HG02970 (cell line): ENCODE measurements around the gene CUEDC1.

ENCODE experiments used
- ATAC-seq: cut with Tn5 transposase; IDR thresholded peaks from one replicate; pipeline ENCODE4 v1.9.1; 2021; ENCODE audit warnings: mild to moderate bottlenecking, moderate library complexity, moderate number of reproducible peaks; ENCODE audit not compliant: unreplicated experiment, low FRiP score

The CUEDC1 gene

DNA sequence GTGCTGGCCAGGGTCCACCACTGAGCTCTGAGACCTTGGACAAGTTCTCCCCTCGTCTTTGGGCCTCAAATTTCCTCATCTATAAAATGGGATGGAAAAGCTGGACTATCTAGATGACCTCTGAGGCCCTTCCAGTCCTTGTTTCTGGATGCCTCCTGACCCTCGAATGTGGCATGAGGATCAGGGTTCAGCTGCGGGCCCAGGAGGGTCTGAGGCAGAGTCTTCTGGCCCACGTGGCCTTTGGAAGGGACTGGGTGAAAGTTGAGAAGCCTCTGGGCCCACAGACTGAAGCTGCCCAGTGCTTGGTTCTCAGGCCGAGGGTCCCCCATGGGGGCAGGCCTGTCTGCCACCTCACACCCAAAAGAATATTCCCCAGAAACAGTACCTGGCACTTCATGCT is 88.5 kb downstream of the CUEDC1 start:
- no peak for ATAC-seq

DNA sequence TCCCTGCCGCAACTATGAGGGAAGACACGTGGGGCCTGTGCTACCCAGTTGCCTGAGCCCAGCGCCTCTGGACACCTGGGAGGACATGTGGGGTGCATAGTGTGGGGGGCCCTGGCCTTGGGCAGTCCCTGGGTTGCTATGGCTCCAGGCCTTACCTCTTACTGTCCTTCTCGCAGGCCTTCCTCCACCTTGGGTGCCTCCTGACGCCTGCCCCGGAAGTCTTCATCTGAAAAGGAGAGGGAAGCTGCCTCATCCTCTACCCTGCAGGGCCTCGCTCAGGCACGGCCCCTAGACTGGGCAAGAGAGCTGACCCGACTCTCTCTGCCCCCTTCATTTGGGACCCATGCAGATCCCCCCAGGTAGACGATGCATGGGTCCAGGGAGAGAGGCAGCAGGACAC is 88.9 kb downstream of the CUEDC1 start:
- ATAC-seq: no peak

DNA sequence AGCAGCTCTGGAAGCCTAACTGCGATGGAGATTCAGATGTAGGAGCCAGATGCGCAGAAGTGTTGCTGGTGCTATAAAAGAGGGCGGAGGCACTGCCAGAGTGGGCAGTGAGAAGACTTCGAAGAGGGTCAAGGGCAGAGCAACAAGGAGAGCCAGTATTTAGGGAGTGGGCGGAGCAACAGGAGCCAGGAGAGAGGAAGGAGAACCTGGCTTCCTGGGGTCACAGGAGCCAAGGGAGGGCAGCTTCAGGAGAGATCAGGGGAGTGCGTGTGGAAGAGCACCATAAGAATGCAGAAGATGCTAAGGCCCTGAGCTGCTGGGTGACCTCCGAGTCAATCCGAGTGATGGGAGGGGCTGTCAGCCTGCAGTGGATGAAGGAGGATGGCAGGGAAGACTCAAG is 90.9 kb downstream of the CUEDC1 start:
- ATAC-seq: no peak

DNA sequence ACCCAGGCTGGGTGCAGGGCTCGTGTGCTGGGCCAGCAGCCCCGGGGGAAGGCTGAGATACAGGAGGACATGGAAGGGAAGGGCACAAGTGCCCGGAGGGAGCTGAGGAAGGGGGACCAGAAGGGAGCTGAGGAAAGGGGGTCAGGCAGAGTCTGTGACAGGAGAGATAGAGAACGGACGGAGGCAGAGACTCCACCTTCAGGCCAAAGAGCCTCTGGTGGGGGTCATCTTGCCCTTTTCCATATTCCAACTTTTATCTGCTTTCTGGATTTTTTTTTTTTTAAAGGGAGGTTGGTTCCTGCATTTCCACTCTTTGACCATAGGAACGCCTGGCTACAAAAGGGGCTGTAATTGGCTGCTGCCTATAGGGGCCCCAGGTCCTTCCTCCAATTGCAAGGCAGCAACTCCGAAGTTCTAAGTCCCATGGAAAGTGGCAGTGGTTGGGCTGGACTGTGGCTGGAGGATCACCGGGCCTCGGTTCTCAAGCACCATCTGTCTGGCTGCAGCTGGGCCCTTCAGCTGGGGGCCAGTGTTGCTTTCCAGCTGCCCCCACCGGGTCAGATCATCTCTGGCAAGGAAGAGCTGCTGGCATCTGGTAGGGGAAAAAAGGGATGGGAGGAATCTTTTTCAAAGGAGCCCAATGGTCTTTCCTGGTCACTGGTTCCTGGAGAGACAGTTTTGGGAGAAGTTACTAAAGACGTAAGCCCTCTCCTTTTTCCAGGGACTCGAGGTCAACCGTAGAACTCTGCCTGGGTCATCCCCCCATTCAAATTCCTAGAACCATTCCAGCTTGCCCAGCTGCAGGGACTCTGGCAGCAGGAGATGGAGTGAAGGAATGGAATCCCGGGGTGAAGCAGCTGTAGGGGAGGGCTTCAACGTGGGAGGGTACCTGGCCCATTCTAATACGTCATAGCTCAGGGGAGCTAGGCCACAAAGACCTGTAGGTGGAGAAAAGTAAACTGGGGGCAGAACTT is 92.2 kb downstream of the CUEDC1 start:
- ATAC-seq: no peak

DNA sequence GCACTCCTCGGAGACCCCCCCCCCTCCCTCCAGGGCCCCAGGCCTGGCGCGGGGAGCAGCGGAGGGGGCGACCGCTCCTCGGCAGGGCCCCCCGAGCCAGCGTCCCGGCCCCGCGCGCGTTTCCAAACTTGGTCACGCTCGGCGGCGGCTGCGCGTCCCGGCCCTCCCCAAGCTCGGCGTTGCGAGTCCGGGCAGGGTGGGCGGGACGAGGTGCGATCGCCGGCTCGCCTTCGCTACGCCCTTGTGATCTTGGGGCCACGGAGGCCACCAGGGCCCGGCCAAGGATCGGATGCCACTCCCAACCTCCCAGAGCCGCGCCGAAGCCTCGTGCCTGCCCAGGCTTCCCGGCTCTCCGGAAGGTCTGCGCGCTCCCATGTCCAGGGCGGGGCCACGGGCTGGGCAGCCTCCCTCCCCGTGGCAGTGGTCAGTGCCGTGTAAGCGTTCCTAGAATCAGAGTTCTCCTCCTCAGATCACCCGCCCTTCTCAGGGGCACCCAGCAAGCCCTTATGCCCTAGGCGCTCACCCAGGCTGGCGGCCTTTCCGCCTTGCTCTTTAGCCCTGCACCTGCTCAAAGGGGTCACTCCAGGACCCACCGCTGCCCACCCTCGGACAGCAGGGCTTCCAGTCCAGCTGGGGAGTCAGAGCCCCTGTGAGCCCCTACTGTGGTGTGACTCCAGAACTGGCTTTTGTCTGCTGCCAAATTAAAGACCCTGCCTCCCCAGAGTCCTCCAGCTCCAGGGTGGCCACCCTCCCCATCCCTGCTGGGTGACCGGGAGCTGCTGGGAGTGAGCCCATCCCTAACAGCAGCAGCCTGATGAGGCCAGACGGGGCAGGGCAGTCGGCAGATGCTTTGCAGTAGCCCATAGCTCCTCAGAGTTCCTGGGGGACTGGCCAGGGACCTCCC is 93.2 kb downstream of the CUEDC1 start:
- ATAC-seq: no peak

DNA sequence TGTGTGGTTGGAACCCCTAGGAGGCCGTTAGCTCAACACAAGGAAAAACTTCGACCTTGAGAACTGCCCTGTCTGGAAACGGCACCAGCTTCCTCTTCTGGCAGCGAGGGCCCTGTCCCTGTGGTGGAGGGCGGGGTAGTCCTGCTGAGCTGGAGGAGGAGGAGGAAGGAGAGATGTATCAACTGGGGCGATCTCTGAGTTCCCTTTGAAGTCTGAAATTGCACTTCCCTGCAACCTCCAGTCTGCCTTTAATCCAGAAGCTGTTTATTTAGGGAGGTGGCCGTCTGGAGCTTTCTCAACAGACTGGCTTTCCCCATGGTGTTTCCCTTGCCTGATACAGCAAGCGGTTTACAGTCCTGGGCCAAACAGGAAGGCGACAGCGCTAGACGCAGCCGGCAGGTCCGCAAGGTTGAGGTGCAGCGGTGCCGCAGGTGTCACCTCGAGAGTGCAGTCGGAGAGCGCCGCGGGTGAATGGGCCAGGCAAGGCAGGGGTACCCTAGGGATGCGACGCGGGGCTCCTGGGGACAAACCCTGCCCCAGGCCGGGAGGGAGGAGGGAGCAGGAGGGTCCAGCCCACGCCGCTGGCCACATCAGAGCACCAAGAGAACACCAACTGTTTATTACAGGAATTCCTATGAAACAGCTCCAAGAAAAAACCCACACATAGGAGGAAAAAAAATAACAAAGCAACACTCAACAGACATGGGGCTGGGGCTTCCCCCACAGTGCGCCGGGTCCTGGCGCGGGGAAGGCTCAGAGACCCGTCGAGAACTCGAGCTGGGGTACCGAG is 94.0 kb downstream of the CUEDC1 start:
- no peak for ATAC-seq

DNA sequence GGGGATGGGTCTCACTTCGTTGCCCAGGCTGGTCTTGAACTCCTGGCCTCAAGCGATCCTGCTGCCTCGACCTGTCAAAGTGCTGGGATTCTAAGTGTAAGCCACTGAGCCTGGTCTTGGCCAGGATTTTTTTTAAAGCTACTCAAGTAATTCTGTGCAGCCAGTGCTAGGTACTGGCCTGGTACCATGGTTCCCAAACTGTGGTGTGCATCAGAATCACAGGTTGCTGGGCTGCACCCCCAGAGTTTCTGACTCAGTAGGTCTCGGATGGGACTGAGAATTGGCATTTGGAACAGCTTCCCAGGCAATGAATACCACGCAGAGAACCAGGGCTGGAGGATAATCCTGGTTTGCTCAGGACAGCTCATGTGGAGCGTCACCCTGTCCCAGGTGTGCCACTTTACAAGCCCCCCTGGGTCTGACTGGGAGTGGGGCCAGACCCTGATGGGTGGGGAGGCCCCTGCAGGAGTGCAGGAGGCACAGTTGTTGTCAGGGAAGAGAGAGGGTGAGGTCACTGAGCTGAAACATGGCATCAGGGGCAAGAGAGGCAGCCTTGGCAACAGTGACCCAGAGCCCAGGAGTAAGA is 94.7 kb downstream of the CUEDC1 start:
- ATAC-seq: no peak

DNA sequence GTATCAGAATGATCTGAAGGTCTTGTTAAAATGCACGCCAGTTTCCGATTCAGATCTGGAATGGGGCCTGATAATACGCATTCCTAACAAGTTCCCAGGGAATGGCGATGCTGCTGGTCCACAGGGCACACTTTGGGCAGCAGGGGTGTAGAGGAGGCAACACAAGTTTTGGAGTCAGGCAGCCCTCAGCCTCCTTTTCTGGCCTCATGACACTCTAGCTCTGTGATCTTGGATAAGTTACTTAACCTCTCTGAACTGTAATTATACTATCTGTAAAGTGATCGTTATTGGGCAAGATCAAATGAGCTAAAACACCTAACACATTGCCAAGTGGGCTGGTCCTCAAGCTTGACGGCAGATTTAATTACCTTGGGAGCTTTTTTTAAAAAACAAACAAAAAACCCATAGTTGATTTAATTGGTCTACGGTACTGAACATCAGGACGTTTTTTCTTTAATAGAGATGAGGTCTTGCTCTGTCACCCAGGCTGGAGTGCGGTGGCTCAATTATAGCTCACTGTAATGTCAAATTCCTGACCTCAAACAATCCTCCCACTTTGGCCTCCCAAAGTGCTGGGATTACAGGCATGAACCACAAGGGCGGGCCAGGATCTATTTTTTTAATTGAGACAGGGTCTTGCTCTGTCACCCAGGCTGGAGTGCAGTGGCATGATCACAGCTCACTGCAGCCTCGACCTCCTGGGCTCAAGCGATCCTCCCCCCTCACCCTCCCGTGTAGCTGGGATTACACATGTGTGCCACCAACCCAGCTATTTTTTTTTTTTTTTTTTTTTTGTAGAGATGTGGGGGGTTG is 95.4 kb downstream of the CUEDC1 start:
- ATAC-seq: no peak

DNA sequence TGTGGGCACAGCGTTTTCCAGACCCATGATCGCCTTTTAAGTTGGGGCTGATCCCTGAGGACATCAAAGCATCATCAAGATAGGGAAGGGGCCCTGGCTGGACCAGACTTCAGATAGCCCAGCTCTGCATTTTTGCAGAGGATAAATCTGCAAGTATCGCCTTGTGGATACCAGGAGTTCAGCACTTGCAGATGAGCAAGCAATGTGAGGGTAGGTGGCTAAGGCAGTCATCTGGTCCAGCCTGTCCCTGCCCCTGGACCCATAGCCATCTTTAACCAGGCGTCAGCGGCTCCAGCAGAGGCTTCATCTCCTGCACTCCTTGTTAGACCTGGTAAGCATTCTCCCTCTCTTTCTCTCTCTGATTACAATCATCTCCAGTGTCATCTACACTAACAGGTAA is 96.4 kb downstream of the CUEDC1 start:
- no peak for ATAC-seq

DNA sequence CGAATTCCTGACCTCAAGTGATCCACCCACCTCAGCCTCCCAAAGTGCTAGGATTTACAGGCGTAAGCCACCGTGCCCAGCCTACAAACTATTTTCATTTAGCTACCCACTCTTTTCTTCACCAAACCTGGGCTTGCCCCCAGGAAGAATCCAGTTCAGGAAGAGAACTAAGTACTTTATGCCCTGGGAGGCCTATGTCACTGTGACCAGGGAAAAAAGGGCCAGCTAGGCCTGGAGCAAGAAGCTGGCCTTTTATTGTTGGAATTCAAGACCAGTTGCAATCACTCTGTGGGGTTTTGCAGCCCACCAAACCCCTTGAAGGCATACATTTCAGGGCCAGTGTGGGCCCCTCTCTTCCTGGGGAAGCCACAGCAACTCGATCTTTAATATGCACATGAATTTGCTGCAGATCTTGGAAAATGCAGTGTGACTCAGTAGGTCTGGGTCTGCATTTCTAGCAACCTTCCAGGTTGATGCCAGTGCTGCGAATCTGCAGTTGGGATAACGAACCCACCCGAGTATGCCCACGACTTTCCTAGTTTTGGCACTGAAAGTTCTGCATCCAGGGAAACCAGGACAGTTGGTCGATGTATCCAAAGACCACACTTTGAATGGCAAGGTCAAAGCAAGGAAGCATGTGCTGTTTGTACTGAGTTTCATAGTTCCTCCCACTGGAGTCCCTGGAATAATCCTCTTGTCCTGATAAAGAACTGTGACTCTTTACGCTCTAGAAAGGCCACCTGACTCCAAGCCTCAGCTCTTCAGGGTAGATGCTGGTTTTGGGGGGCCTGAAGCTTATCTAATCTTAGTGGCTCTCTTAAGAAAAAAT is 98.2 kb downstream of the CUEDC1 start:
- no peak for ATAC-seq

DNA sequence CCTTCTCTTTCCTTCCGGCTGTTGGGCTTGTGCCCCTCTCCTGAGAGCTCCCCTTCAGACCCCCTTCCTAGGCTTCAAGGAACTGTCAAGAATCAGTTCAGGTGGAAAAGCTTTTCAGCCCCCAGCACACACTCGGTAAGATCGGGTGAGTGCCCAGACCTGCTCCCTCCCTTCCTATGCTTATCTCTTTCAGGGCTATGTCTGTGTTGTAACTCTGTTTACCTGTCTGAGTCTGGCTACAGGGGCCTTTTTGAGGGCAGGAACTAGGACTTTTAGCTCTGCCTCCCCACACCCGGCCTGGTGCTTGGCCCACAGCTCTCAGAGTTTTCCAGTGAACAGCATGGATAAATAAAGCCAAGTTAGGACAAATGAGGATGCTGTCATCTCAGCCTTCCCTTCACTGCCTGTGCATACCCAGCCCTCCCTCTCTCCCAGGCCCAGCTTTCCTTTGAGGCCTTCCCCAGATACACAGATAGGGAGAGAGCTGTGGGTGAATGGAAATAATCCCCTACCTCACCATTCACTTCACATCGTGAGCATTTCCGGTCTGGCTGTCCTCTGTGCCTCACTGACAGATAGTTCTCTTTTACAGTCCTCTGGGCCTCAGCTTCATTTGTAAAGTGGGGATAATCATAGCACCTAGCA is 99.7 kb downstream of the CUEDC1 start:
- ATAC-seq: no peak

DNA sequence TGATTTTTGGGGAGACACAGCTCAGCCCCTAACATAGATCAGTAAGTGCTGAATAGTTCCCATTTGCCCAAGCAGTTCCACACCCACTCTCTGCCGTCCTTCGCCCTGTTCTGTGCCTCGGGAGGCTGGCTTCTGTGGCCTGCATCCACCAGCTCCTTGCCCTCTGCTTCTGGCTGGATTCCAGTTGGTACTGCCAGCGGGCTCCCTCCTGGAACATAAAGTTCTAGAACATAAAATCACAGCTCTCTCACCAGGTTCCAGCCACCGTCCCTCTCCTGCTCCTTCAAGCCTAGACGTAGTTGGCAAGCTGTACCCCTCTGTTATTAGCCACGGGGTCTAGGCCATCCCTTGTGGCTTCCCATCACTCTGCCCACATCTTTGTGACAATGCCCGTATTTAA is 101.5 kb downstream of the CUEDC1 start:
- ATAC-seq: no peak

DNA sequence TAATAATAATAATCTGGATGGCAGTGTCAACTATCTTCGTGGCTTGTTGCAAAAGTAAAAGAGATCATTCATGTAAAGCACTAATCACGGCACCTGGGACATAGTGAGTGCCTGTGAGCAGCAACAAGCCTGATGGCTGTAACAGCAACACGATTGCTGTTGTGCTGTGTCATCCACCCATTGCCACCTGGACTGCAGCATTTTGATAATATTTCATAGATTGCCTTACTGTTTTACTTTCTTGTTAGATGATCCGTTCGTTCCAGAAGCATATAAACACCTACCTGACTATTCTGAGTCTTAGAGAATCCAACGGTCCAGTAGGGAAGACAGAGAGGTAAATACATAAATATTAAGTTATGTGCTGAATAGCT is 102.3 kb downstream of the CUEDC1 start:
- no peak for ATAC-seq

DNA sequence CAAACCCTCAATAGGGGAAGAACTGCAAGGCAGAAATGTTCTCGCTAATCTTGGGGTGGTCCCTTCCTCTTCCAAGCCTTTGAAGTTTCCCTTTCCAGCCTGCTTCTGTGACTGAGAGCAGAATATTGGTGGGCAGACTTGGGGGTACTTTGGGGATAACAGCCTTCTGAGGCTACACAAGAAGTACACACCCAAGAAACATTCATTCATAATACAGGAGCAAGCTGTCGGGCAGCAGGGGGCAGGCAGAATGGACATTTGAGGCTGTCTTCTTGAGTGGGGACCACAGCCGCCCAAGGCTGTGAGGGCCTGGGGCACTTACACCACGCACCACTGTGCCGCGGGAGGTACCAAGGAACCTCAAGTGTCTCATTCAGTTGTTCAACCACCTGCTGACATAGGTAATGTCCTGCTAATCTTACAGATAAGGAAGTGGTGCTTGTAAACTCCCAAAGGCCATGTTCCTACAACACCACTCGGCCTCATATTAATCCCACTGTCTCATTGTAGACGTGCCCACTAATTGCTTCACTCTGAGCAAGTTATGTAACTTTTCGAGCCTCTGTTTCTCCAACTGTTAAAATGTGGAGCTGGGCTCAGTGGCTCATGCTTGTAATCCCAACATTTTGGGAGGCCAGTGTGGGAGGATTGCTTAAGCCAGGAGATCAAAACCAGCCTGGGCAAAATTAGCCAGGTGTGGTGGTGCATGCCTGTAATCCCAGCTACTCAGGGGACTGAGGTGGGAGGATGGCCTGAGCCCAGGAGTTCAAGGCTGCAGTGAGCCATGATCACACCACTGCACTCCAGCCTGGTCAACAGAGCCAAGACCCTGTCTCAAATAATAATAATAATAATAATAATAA is 102.9 kb downstream of the CUEDC1 start:
- no peak for ATAC-seq

DNA sequence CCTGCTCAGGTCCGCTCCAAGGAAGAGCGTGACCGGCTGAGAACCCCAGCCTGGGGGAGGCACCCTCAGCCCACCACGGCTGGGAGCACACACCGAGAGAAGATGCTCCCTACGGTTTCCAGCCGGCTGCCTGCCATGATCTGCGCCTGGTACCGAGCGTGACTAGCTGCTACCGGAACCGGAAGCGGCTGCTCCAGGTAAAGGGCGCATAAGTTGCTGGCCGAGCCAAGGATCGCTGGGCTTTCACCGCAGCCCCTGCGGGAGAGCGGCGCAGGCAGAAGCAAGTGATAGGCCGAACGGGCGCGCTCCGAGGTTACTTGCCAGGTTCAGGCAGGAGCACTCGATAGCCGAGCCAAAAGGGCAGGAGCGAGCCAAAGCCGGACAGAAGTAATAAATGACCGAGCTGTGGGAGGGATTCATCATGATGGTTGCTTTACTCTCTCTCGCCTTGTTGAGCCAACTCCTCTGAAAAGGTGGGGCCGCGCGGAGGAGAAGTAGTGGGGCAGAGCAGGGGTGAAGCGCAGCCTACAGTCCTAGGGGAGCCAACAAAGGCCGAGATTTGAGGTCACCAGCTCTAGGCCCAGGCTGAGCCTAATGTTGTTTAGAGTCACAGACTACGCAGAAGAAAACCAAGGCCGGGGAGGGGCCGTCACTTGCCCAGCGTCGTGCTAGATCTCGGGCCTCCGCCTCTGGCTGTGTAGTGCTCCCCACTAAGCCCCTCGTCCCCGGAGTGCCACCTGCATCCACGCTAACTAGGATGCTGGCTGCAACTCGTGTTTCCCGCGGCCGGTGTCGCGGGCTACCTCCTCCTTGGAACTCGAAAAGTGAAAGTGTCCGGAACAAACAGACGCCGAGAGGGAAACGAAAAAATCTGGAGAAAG is 105.1 kb downstream of the CUEDC1 start, which contains the start of gene MRPS23:
MRPS23 (minus strand) TSS at position 171 of the 881 bp plus-strand sequence; CDS start at position 137, 34 bp downstream.
- ATAC-seq: peak; percentile 86
